IMR-90 (cell line): ENCODE data around the gene SIK2. TPM values are rescaled to one million over a fixed set of nuclear protein-coding genes. Genes with fewer than 3 reads are reported as not detected.

Source experiments
- ATAC-seq: fragments of 200-7000 bp; cut with Tn5 transposase; 2 replicates; pipeline ENCODE4 v1.9.1; 2020; ENCODE audit warnings: low read depth, mild to moderate bottlenecking, moderate library complexity
- BruUV-seq: library from RNA; stranded (reverse); fragments of 400-500 nt; replicated peaks from 2 replicates; lab custom pipeline; 2021; lab: Mats Ljungman, UMichigan
- CTCF ChIA-PET: fragments of 300-600 bp; formaldehyde crosslinking; extraction: SDS; loops from one replicate; lab custom pipeline; 2021; ENCODE audit warnings: antibody characterized with exemption; lab: Yijun Ruan, JAX
- POLR2A ChIA-PET: fragments of 300-600 bp; sonication (Branson Sonifier 250); formaldehyde crosslinking; loops from one replicate; lab custom pipeline; 2022; ENCODE audit warnings: antibody characterized with exemption; ENCODE audit not compliant: unreplicated experiment; lab: Charles Lee
- DNase-seq: peaks from one replicate; pipeline ENCODE4 v3.0.0; 2013
- H2AFZ ChIP-seq: replicated peaks from 2 replicates; pipeline ENCODE3; 2013; ENCODE audit warnings: low read length, mild to moderate bottlenecking; ENCODE audit not compliant: poor library complexity
- H2AK5ac ChIP-seq: 2 replicates; pipeline ENCODE4 v1.6.1; 2013; ENCODE audit warnings: low read depth, low read length, inconsistent platforms
- H2AK9ac ChIP-seq: replicated peaks from 2 replicates; pipeline ENCODE3; 2013; ENCODE audit warnings: mild to moderate bottlenecking, low read depth, low read length, moderate library complexity; ENCODE audit not compliant: poor library complexity
- H2BK120ac ChIP-seq: 2 replicates; pipeline ENCODE4 v1.6.1; 2013; ENCODE audit warnings: low read depth, low read length, inconsistent platforms
- H2BK15ac ChIP-seq: 3 replicates; pipeline ENCODE4 v1.6.1; 2013; ENCODE audit warnings: low read depth, low read length, inconsistent platforms
- H2BK20ac ChIP-seq: 2 replicates; pipeline ENCODE4 v1.6.1; 2013; ENCODE audit warnings: low read depth, mild to moderate bottlenecking, inconsistent platforms, low read length, moderate library complexity
- H2BK5ac ChIP-seq: 2 replicates; pipeline ENCODE4 v1.6.1; 2013; ENCODE audit warnings: mild to moderate bottlenecking, low read depth, low read length, inconsistent platforms; ENCODE audit not compliant: poor library complexity, severe bottlenecking
- H3K14ac ChIP-seq: replicated peaks from 2 replicates; pipeline ENCODE4 v1.6.1; 2013; ENCODE audit warnings: low read depth, low read length, inconsistent platforms
- H3K18ac ChIP-seq: 2 replicates; pipeline ENCODE4 v1.6.1; 2013; ENCODE audit warnings: low read depth, low read length, control low read depth
- H3K23ac ChIP-seq: 2 replicates; pipeline ENCODE4 v1.6.1; 2013; ENCODE audit warnings: low read depth, low read length, inconsistent platforms
- H3K27ac ChIP-seq: 2 replicates; pipeline ENCODE4 v1.5.1; 2013; ENCODE audit warnings: mild to moderate bottlenecking, control low read depth, low read length; ENCODE audit not compliant: insufficient read depth
- H3K27me3 ChIP-seq: 2 replicates; pipeline ENCODE4 v1.6.1; 2013; ENCODE audit warnings: low read length; ENCODE audit not compliant: control insufficient read depth, insufficient read depth
- H3K36me3 ChIP-seq: 2 replicates; pipeline ENCODE4 v1.6.1; 2013; ENCODE audit warnings: low read length, mixed read lengths; ENCODE audit not compliant: control insufficient read depth, insufficient read depth
- H3K4ac ChIP-seq: 2 replicates; pipeline ENCODE4 v1.6.1; 2013; ENCODE audit warnings: low read depth, low read length, inconsistent platforms
- H3K4me1 ChIP-seq: 2 replicates; pipeline ENCODE4 v1.6.1; 2013; ENCODE audit warnings: low read length, mixed read lengths; ENCODE audit not compliant: control insufficient read depth, insufficient read depth
- H3K4me2 ChIP-seq: 2 replicates; pipeline ENCODE4 v1.6.1; 2013; ENCODE audit warnings: low read depth, mild to moderate bottlenecking, control low read depth, low read length, moderate library complexity
- H3K4me3 ChIP-seq: 2 replicates; pipeline ENCODE4 v1.5.1; 2013; ENCODE audit warnings: low read depth, mild to moderate bottlenecking, control low read depth, low read length, moderate library complexity; ENCODE audit not compliant: insufficient read depth
- H3K56ac ChIP-seq: 2 replicates; pipeline ENCODE4 v1.6.1; 2013; ENCODE audit warnings: low read length, inconsistent platforms; ENCODE audit not compliant: insufficient read depth; ENCODE audit errors: extremely low read depth
- H3K79me1 ChIP-seq, 2 experiments: 2 replicates each; pipeline ENCODE4 v1.6.1; 2013; ENCODE audit warnings: low read length in 2 of 2, inconsistent platforms in 1 of 2, low read depth in 1 of 2
- H3K9ac ChIP-seq: 2 replicates; pipeline ENCODE4 v1.6.1; 2013; ENCODE audit warnings: low read depth, low read length, control low read depth
- H3K9me1 ChIP-seq: 2 replicates; pipeline ENCODE4 v1.6.1; 2013; ENCODE audit warnings: low read length, inconsistent platforms; ENCODE audit not compliant: insufficient read depth
- H3K9me3 ChIP-seq: 2 replicates; pipeline ENCODE4 v1.6.1; 2013; ENCODE audit warnings: low read length; ENCODE audit not compliant: control insufficient read depth, insufficient read depth
- H4K20me1 ChIP-seq: 2 replicates; pipeline ENCODE4 v1.6.1; 2013; ENCODE audit warnings: low read length, inconsistent platforms; ENCODE audit not compliant: insufficient read depth
- H4K5ac ChIP-seq: 2 replicates; pipeline ENCODE4 v1.6.1; 2013; ENCODE audit warnings: mild to moderate bottlenecking, low read depth, low read length, control low read depth
- H4K8ac ChIP-seq, 2 experiments: 2 replicates each; pipeline ENCODE4 v1.6.1; 2013; ENCODE audit warnings: low read depth in 2 of 2, low read length in 2 of 2, control low read depth in 1 of 2, inconsistent platforms in 1 of 2
- H4K91ac ChIP-seq: 2 replicates; pipeline ENCODE4 v1.6.1; 2013; ENCODE audit warnings: low read depth, low read length, inconsistent platforms; ENCODE audit not compliant: insufficient read depth
- BHLHE40 ChIP-seq: fragments of 150-350 bp; IDR thresholded peaks from 2 replicates; pipeline ENCODE4 v1.6.1; 2016; ENCODE audit warnings: mild to moderate bottlenecking, low read depth, low read length
- CEBPB ChIP-seq: IDR thresholded peaks from 2 replicates; pipeline ENCODE4 v1.6.1; 2012; ENCODE audit warnings: low read depth, low read length, improper control_type of control experiment
- ELK1 ChIP-seq: fragments of 150-350 bp; IDR thresholded peaks from 2 replicates; pipeline ENCODE4 v1.6.1; 2016; ENCODE audit warnings: low read depth, mild to moderate bottlenecking, low read length, moderate library complexity, borderline replicate concordance
- MAZ ChIP-seq: IDR thresholded peaks from 2 replicates; pipeline ENCODE4 v1.6.1; 2012; ENCODE audit warnings: low read depth, mild to moderate bottlenecking, low read length, improper control_type of control experiment, moderate library complexity, borderline replicate concordance
- MXI1 ChIP-seq: IDR thresholded peaks from 2 replicates; pipeline ENCODE4 v1.6.1; 2012; ENCODE audit warnings: low read depth, mild to moderate bottlenecking, low read length, moderate library complexity, borderline replicate concordance
- RFX5 ChIP-seq: IDR thresholded peaks from 2 replicates; pipeline ENCODE4 v1.8.0; 2012; ENCODE audit warnings: low read depth, mild to moderate bottlenecking, low read length, moderate library complexity
- USF2 ChIP-seq: fragments of 150-350 bp; IDR thresholded peaks from 2 replicates; pipeline ENCODE4 v1.6.1; 2017; ENCODE audit warnings: mild to moderate bottlenecking, antibody characterized with exemption, low read length, low read depth
- WGBS, 2 experiments: methylation state at CpG; one replicate each; pipeline versions ENCODE4 v1.1.5 to v1.1.7; 2013; ENCODE audit warnings: missing lambda C conversion rate in 2 of 2; ENCODE audit not compliant: insufficient read length in 1 of 2; ENCODE audit errors: extremely low coverage in 2 of 2; 5-methylcytosine and 5-hydroxymethylcytosine counted together
- dilution Hi-C: fragments of 300-500 bp; cut with HindIII; formaldehyde crosslinking; loops from one replicate; pipeline ENCODE4 v1.14.3; 2018; ENCODE audit warnings: low sequenced_read_pairs; ENCODE audit not compliant: unreplicated experiment
- in situ Hi-C: fragments of 300-500 bp; cut with MboI; formaldehyde crosslinking; loops from 3 replicates; pipeline ENCODE4 v1.14.3; 2019; ENCODE audit warnings: low sequenced_read_pairs, inconsistent platforms, mixed read lengths
- intact Hi-C: fragments of 100-400 bp; cut with micrococcal nuclease; formaldehyde crosslinking; loops from 2 replicates; pipeline ENCODE4 v1.10.0; 2022
- polyA plus RNA-seq, 3 experiments: library from polyadenylated mRNA; depleted of rRNA; stranded (reverse); fragments of >200 nt; gene quantifications; 2 replicates each; pipeline ENCODE4 v1.2.3, GENCODE V29; 2012; ENCODE audit warnings: low replicate concordance in 1 of 3
- total RNA-seq: library from RNA; depleted of rRNA; stranded (reverse); fragments of >200 nt; gene quantifications from 2 replicates; pipeline ENCODE4 v1.2.3, GENCODE V29; 2012

SIK2 gene
- total and polyA plus RNA-seq, 2 of the 4 experiments (the other 2 are of a cell fraction) = 7.9 to 10.4 TPM

- H4K8ac ChIP-seq = no peak overlapping the region
- intact Hi-C loops = no loop called here
- H2AK9ac ChIP-seq = no peak overlapping the region
- dilution Hi-C loops = no loop called here
- no peak overlapping the region for H3K23ac ChIP-seq
- no peak overlapping the region for H3K14ac ChIP-seq
- no peak overlapping the region for H2BK15ac ChIP-seq
- no peak overlapping the region; the same call in 1 of the 2 replicates for H2BK20ac ChIP-seq
- no peak overlapping the region for H3K56ac ChIP-seq
- H3K4me3 ChIP-seq = no peak overlapping the region
- H4K20me1 ChIP-seq = no peaks in the 10 kb centered on the region
- peaks cover 41% of the 10 kb centered on the region for H3K36me3 ChIP-seq
- peak; percentile 95 for DNase-seq
- peak; percentile 99 for TF ChIP-seq BHLHE40
- TF ChIP-seq CEBPB = peak; percentile 96
- no peak for TF ChIP-seq ELK1
- TF ChIP-seq USF2 = 0 out of 2 replicates have a peak, but pooled peaks have one; percentile 8
- peak; percentile 46; the same call in 1 of the 2 replicates for TF ChIP-seq MXI1
- TF ChIP-seq RFX5 = no peak
- 0 out of 2 replicates have a peak, but pooled peaks have one; percentile 36 for TF ChIP-seq MAZ
- peak overlapping the region; percentile 44; the same call in 1 of the 2 replicates for H2BK120ac ChIP-seq
- ChIA-PET POLR2A (no interaction called here), CTCF (no interaction called here)
- H3K18ac ChIP-seq = peak overlapping the region; percentile 61; the same call in 1 of the 2 replicates
- no TSS peak for BruUV-seq
- no peak overlapping the region for H2AFZ ChIP-seq
- peaks cover 30 to 34% of the 10 kb centered on the region in 2 experiments for H3K79me1 ChIP-seq
- H4K91ac ChIP-seq = no peak overlapping the region
- ATAC-seq = peak; percentile 83
- 0 out of 2 replicates have a peak overlapping the region, but pooled peaks have one; percentile 13 for H3K4ac ChIP-seq
- no peaks in the 10 kb centered on the region for H3K9me3 ChIP-seq
- peak overlapping the region; percentile 9; the same call in 1 of the 2 replicates for H3K4me2 ChIP-seq
- peak overlapping the region; percentile 50; the same call in 1 of the 2 replicates for H3K27ac ChIP-seq
- in situ Hi-C loops = no loop called here
- WGBS, 2 experiments = 20% methylated on average over 1 of the region's 9 CpGs; no CpG with 5 or more reads in 1 of the 2 experiments
- H3K9ac ChIP-seq = no peak overlapping the region
- H2BK5ac ChIP-seq = peak overlapping the region; percentile 42
- H3K9me1 ChIP-seq = peaks cover 11% of the 10 kb centered on the region; the same call in 1 of the 2 replicates
- no peak overlapping the region for H2AK5ac ChIP-seq
- no peaks in the 10 kb centered on the region for H3K27me3 ChIP-seq
- peaks cover 4% of the 10 kb centered on the region for H3K4me1 ChIP-seq
- H4K5ac ChIP-seq = peak overlapping the region; percentile 40; the same call in 1 of the 2 replicates
These were observed 104.9 kb downstream of the SIK2 start for GRCh38 chr11:111707039-111707690.
